Measurements from ENCODE around the gene CCNL2.

Gene CCNL2

GRCh38 chr1:1354271-1355247, 44.6 kb downstream of the CCNL2 start:
- DNase-seq (ENCODE audit: low read depth) = no peak
- TF ChIP-seq CTCF (IDR thresholded peaks at IDR 0.05; ENCODE audit: low read depth, low read length) = no peak
- no peak for TF ChIP-seq MYC (IDR thresholded peaks at IDR 0.05; ENCODE audit: low read depth, low read length)
- TF ChIP-seq POLR2A (IDR thresholded peaks at IDR 0.05; ENCODE audit: extremely low read depth, insufficient read length) = no peak
- TF ChIP-seq MAX (IDR thresholded peaks at IDR 0.05; ENCODE audit: low read depth, low read length) = no peak

GRCh38 chr1:1353389-1354151, 45.6 kb downstream of the CCNL2 start:
- H3K4me3 ChIP-seq (ENCODE audit: low read depth, low read length) = no peak overlapping the region
- no peak for DNase-seq (ENCODE audit: low read depth)
- TF ChIP-seq MAX (IDR thresholded peaks at IDR 0.05; ENCODE audit: low read depth, low read length) (no peak), CTCF (IDR thresholded peaks at IDR 0.05; ENCODE audit: low read depth, low read length) (no peak), MYC (IDR thresholded peaks at IDR 0.05; ENCODE audit: low read depth, low read length) (no peak), POLR2A (IDR thresholded peaks at IDR 0.05; ENCODE audit: extremely low read depth, insufficient read length) (no peak)

More at GRCh38 chr1:1354271-1355247, 44.6 kb downstream of the CCNL2 start:
- H3K4me3 ChIP-seq (ENCODE audit: low read depth, low read length) = no peak overlapping the region

- DNase-seq (ENCODE audit: low read depth) = no peak
- TF ChIP-seq MYC (IDR thresholded peaks at IDR 0.05; ENCODE audit: low read depth, low read length) (no peak), MAX (IDR thresholded peaks at IDR 0.05; ENCODE audit: low read depth, low read length) (no peak), POLR2A (IDR thresholded peaks at IDR 0.05; ENCODE audit: extremely low read depth, insufficient read length) (no peak), CTCF (IDR thresholded peaks at IDR 0.05; ENCODE audit: low read depth, low read length) (no peak)
Measured at GRCh38 chr1:1352786-1353388, 46.2 kb downstream of the CCNL2 start.

GRCh38 chr1:1351511-1352427, 47.4 kb downstream of the CCNL2 start:
- DNase-seq (ENCODE audit: low read depth) = no peak
- H3K4me3 ChIP-seq (ENCODE audit: low read depth, low read length) = no peak overlapping the region
- TF ChIP-seq POLR2A (IDR thresholded peaks at IDR 0.05; ENCODE audit: extremely low read depth, insufficient read length) = no peak
- no peak for TF ChIP-seq MYC (IDR thresholded peaks at IDR 0.05; ENCODE audit: low read depth, low read length)
- TF ChIP-seq CTCF (IDR thresholded peaks at IDR 0.05; ENCODE audit: low read depth, low read length) = no peak
- TF ChIP-seq MAX (IDR thresholded peaks at IDR 0.05; ENCODE audit: low read depth, low read length) = no peak

More at GRCh38 chr1:1352786-1353388, 46.2 kb downstream of the CCNL2 start:
- H3K4me3 ChIP-seq (ENCODE audit: low read depth, low read length) = no peak overlapping the region
